Head of caudate nucleus (tissue), 42 donors: ENCODE measurements around the gene MIGA2.
A peak's percentile ranks its signal among the peaks of the same experiment; 100 is the strongest.
"Not testable (repeated sequence)": the region's sequence is repeated elsewhere in the genome, so short reads cannot be mapped to it uniquely, and the experiment has no call there.

Source experiments
- DNase-seq, 42 donors: peaks; one replicate each; pipeline versions ENCODE4 v3.0.0 to v3.0.0-alpha.2; 2020 to 2021; ENCODE audit warnings: mixed read lengths in 7 of 42
- intact Hi-C: fragments of 100-400 bp; cut with DNase I; formaldehyde crosslinking; loops from one replicate; pipeline ENCODE4 v1.15.0; 2022

Gene MIGA2

GRCh38 chr9:129036241-129036922, at the start of gene MIGA2:
Gene MIGA2 (plus strand): TSS chr9:129036626. CDS start chr9:129040595, 3,969 bp downstream.
- intact Hi-C loops = no loop called here

GRCh38 chr9:128986671-128987070, 49.8 kb upstream of the MIGA2 start:
- intact Hi-C loops = no loop called here
- peak in 1 of 42 donors; percentile 5 for DNase-seq

More at GRCh38 chr9:129036241-129036922, at the start of gene MIGA2:
- peak; percentile 95 to 100 (median 99) for DNase-seq

GRCh38 chr9:128987805-128988204, 48.6 kb upstream of the MIGA2 start:
- peak in 28 of 42 donors; percentile 28 to 85 (median 60) for DNase-seq
- intact Hi-C loops = no loop called here

- intact Hi-C loops = no loop called here
- peak; percentile 33 to 89 (median 74) for DNase-seq
Observed at GRCh38 chr9:128992995-128993394, 43.4 kb upstream of the MIGA2 start.

- DNase-seq = peak in 4 of 42 donors; percentile 14 to 51 (median 36)
- intact Hi-C loops = no loop called here
Observed at GRCh38 chr9:128995791-128996190, 40.6 kb upstream of the MIGA2 start.

- intact Hi-C loops = no loop called here
- peak in 1 of 42 donors; percentile 20 for DNase-seq
Observed at GRCh38 chr9:128998462-128998861, 38.0 kb upstream of the MIGA2 start.

- peak in 1 of 42 donors; percentile 25 for DNase-seq
- intact Hi-C loops = no loop called here
Observed at GRCh38 chr9:128999581-129000206, 36.7 kb upstream of the MIGA2 start.

- DNase-seq = peak in 1 of 42 donors; percentile 18
- intact Hi-C loops = no loop called here
Observed at GRCh38 chr9:129001504-129002325, 34.7 kb upstream of the MIGA2 start.

- DNase-seq = peak in 2 of 42 donors; percentile 16 to 19
- intact Hi-C loops = no loop called here
Observed at GRCh38 chr9:129002992-129003391, 33.4 kb upstream of the MIGA2 start.

- intact Hi-C loops, DNase-seq: not testable (repeated sequence)
Observed at GRCh38 chr9:129004173-129004572, 32.3 kb upstream of the MIGA2 start.

- intact Hi-C loops = no loop called here
- DNase-seq = no peak
Observed at GRCh38 chr9:129005336-129005997, 31.0 kb upstream of the MIGA2 start.

GRCh38 chr9:129006328-129007034, 29.9 kb upstream of the MIGA2 start:
- DNase-seq = peak; percentile 62 to 94 (median 82)
- intact Hi-C loops = no loop called here

GRCh38 chr9:129007035-129007765, 29.2 kb upstream of the MIGA2 start:
- DNase-seq = peak in 2 of 42 donors; percentile 26 to 28
- intact Hi-C loops = no loop called here

GRCh38 chr9:129007766-129008468, 28.5 kb upstream of the MIGA2 start:
- no peak for DNase-seq
- intact Hi-C loops = no loop called here

GRCh38 chr9:129008469-129008965, 27.9 kb upstream of the MIGA2 start:
- intact Hi-C loops = no loop called here
- no peak for DNase-seq

GRCh38 chr9:129008986-129009583, 27.3 kb upstream of the MIGA2 start:
- intact Hi-C loops = no loop called here
- no peak for DNase-seq
